ENCODE measurements around the gene SFT2D2. TPM values are rescaled to one million over a fixed set of nuclear protein-coding genes. Genes with fewer than 3 reads are reported as not detected.
A peak's percentile ranks its signal among the peaks of the same experiment; 100 is the strongest.
"Not testable (repeated sequence)": the region's sequence is repeated elsewhere in the genome, so short reads cannot be mapped to it uniquely, and the experiment has no call there.

Gene SFT2D2
- total RNA-seq: 10 to 100 TPM; 50.0 to 52.0 TPM
- polyA plus RNA-seq: 10 to 100 TPM; 33.4 to 48.8 (median 36.7) TPM
- 97.1 to 142 (median 118) reads per million in 6 experiments for total RNA-seq

DNA sequence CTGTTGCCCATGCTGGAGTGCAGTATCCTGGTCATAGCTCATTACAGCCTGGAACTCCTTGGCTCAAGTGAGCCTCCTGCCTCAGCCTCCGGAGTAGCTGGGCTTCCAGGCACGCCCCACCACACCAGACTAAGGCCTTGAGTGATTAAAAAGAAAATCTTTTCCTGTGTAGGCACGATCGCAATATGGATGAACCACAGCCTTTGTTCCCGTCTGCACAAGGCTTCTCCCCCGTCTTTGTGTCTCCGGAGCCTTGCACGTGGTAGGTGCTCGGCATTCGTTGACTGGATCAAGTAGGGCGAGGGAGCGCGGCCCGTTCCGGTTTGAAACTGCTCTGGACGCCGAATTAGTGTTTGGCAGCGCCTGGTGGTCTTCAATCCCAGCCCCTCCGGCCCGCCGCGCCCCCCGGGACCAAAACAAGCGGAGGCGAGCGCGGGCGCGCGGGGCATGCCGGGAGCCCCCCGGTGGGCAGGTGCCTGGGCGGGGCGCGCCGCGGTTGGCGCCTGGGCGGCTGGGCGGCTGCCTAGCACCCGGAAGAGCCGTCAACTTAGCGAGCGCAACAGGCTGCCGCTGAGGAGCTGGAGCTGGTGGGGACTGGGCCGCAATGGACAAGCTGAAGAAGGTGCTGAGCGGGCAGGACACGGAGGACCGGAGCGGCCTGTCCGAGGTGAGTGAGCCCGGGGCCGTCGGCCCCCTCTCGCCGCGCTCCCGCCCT is at the start of gene SFT2D2:
TSS of gene SFT2D2 (plus strand) at position 529 of the 715 bp plus-strand sequence. CDS start at position 605, 76 bp downstream.
- POLR2A ChIA-PET: interaction anchor here (1.1 to 1.9 kb wide), 5 partner anchors 9 to 290 kb away, joined by 3 to 9 read pairs (median 6); partner anchors contain the start of gene TIPRL
- Mint-ChIP-seq H3K27ac (peak within 1 kb of the TSS; percentile 86 to 96 (median 94)), H3K27me3 (peaks cover 0 to 6% (median 2%) of the 10 kb centered on the region in 5 donors), H3K36me3 (peaks cover 0 to 9% (median 0%) of the 10 kb centered on the region in 3 donors), H3K4me3 (peak within 1 kb of the TSS; percentile 80 to 98 (median 95)), H3K4me1 (peaks cover 17 to 54% (median 50%) of the 10 kb centered on the region in 4 donors), H3K9me3 (peaks cover 0 to 3% (median 0%) of the 10 kb centered on the region in 9 donors)
- peak; percentile 97 to 99 for ATAC-seq
- DNase-seq: peak; percentile 65 to 85 (median 78)

DNA sequence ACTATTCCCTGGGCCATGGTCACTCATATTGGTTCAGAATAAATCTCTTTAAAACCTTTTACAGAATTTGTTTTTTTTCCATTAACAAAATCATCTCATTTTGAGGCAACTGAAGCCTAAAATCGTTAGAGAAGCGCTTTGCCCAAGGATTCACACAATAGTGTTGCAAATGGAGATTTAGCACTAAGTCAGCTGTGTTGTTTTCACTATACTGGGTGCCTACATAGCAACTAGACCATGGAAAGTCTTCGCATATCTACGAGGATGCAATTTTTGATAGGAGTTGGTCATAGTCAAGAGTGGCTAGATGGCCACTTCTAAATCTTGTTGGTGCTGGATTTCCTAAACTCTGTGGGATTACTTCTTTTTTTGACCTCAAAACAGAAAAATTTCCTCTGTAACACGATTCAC is 47.6 kb upstream of the SFT2D2 start:
- peak overlapping the region in 1 of 10 donors; percentile 63 for H3K4me3 Mint-ChIP-seq

DNA sequence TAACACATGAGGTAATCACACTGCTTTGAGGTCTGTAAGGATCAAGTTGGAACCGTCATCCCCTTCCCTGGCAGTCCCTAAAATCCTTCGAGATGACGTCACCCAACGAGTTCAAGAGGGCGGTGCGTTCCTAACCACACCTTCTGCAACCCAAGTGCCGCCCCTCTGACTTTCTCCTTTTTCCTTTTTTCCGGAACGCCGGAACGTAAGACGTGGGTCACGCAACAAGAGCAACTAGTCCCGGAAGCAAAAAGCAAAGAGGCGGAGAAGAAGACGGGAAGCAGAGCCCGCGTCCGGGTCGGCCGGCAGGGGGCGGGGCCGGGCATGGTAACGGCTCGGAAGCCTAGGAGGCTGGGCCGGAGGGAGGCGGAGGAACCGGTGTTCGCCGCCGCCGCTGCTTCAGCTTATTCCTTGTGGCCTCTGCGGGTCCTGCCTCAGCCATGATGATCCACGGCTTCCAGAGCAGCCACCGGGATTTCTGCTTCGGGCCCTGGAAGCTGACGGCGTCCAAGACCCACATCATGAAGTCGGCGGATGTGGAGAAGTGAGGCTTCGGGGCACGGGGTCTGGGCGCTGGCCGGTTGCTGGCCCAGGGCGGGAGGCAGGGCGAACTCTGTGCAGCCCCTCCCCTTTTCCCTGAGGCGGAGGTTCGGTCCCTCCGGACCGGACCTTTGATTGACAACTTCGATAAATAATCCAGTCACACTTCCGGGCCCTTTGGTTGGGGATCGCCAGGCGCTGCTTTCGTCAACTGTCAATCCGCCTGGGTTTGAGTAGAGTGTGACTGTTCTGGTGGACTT is 47.0 kb upstream of the SFT2D2 start, which contains the start of gene TIPRL:
TSS of gene TIPRL (plus strand) at position 325 of the 800 bp plus-strand sequence. CDS start at position 441, 116 bp downstream.
- POLR2A ChIA-PET: interaction anchor here (1.1 to 1.4 kb wide), 2 partner anchors 46 to 243 kb away, joined by 3 to 4 read pairs; no protein-coding TSS in a partner anchor
- DNase-seq: peak; percentile 89 to 95 (median 92)
- ATAC-seq: peak; percentile 87 to 93
- Mint-ChIP-seq H3K27ac (no peak within 1 kb of the TSS), H3K9me3 (no peaks in the 10 kb centered on the region), H3K27me3 (peaks cover 0 to 5% (median 3%) of the 10 kb centered on the region in 5 donors), H3K4me3 (peak within 1 kb of the TSS in 2 of 10 donors; percentile 18 to 63), H3K4me1 (peaks cover 3 to 13% (median 9%) of the 10 kb centered on the region in 4 donors), H3K36me3 (peaks cover 0 to 4% (median under 1%) of the 10 kb centered on the region in 3 donors)

More for the DNA sequence above, 47.6 kb upstream of the SFT2D2 start:
- Mint-ChIP-seq H3K27me3 (peaks cover 2 to 10% (median 7%) of the 10 kb centered on the region in 5 donors), H3K27ac (no peak overlapping the region), H3K4me1 (peaks cover 0 to 10% (median 7%) of the 10 kb centered on the region in 4 donors), H3K9me3 (no peaks in the 10 kb centered on the region), H3K36me3 (peaks cover 0 to 7% (median under 1%) of the 10 kb centered on the region in 3 donors)
- DNase-seq: no peak
- peak in 1 of 2 donors; percentile 1 for ATAC-seq
- POLR2A ChIA-PET: interaction anchor here (0.6 to 1.1 kb wide), 2 partner anchors 47 to 242 kb away, joined by 3 to 4 read pairs; partner anchors contain the start of gene DCAF6

DNA sequence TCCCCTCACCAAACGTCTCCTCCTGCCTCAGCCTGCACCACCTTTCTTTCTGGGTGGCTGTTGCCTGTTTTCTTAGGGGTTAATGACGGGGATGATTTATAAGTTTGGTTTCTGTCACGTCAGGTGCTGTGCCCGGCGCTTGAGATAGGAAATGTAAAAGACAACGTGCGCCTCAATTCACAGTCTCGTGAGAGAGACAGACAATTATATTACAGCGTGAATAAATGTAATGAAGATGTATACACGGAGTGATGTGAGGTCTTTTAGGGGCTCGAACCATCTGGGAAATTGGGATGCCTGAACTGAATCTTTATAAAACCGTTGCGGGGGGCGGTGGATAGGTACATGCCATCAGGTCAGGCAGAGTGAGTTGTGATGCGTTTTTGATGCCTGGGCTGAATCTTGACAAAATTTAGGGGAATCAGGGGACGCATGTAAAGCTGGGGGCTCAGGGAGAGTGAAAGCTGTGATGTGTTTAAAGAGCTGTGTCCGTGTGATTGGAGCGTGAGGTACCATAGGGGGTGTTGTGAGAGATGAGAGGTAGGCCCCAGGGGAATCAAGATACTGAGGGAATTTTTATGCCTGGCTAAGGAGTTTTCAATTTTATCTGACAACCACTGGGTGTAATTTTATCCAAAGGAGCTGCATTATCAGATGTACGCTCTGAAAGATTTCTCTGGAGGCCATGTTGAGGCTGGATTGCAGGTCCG is 46.2 kb upstream of the SFT2D2 start:
- no peak overlapping the region for H3K27ac Mint-ChIP-seq
- ATAC-seq (no peak), DNase-seq (peak in 1 of 10 donors; percentile 4)
- no peak overlapping the region for H3K4me3 Mint-ChIP-seq
- POLR2A ChIA-PET: interaction anchor here (1.1 to 1.4 kb wide), 2 partner anchors 45 to 244 kb away, joined by 3 to 4 read pairs; no protein-coding TSS in a partner anchor
- H3K36me3 Mint-ChIP-seq: peaks cover 0 to 7% (median 0%) of the 10 kb centered on the region in 3 donors
- peaks cover 6 to 17% (median 11%) of the 10 kb centered on the region in 4 donors for H3K4me1 Mint-ChIP-seq
- no peaks in the 10 kb centered on the region for H3K9me3 Mint-ChIP-seq
- peaks cover 0 to 5% (median 0%) of the 10 kb centered on the region in 5 donors for H3K27me3 Mint-ChIP-seq

- ATAC-seq (no peak), DNase-seq (no peak)
- peaks cover 0 to 3% (median 0%) of the 10 kb centered on the region in 5 donors for H3K27me3 Mint-ChIP-seq
- POLR2A ChIA-PET: interaction anchor here (1.4 kb wide), 1 partner anchor 244 kb away, joined by 3 read pairs; no protein-coding TSS in a partner anchor
- peaks cover 0 to 13% (median 3%) of the 10 kb centered on the region in 3 donors for H3K36me3 Mint-ChIP-seq
- H3K4me3 Mint-ChIP-seq: no peak overlapping the region
- no peak overlapping the region for H3K27ac Mint-ChIP-seq
- no peaks in the 10 kb centered on the region for H3K9me3 Mint-ChIP-seq
- peaks cover 6 to 22% (median 11%) of the 10 kb centered on the region in 4 donors for H3K4me1 Mint-ChIP-seq
Observed at GRCh38 chr1:168180148-168180524, 45.7 kb upstream of the SFT2D2 start.

- Mint-ChIP-seq H3K4me3 (peak overlapping the region in 2 of 10 donors; percentile 4 to 30), H3K36me3 (peaks cover 0 to 23% (median 5%) of the 10 kb centered on the region in 3 donors), H3K4me1 (peaks cover 6 to 25% (median 11%) of the 10 kb centered on the region in 4 donors)
- H3K27me3 Mint-ChIP-seq, ATAC-seq, POLR2A ChIA-PET, H3K9me3 Mint-ChIP-seq, DNase-seq, H3K27ac Mint-ChIP-seq: not testable (repeated sequence)
Observed at GRCh38 chr1:168181063-168181720, 44.6 kb upstream of the SFT2D2 start.

DNA sequence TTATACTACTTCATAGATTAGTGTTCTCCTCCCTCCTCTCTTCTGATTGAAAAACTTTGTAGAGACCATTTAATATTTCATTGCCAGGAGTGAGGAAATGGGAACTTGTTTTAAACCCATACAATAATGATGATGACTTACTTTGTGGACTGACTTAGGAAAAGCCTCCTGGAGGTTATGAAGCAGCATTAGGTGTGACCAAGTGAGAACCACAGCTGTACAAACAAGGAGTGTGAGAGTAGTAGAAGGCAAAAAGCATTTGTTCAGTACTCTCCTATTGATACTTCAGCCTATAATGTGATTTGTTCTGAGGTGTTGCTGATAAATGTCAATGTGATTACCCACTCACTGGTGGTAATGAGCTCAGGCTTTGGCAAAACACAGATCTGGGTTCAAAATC is 38.6 kb upstream of the SFT2D2 start:
- Mint-ChIP-seq H3K27me3 (no peaks in the 10 kb centered on the region), H3K4me1 (peaks cover 10 to 28% (median 20%) of the 10 kb centered on the region in 4 donors), H3K4me3 (no peak overlapping the region), H3K36me3 (peaks cover 8 to 78% (median 30%) of the 10 kb centered on the region in 3 donors), H3K27ac (no peak overlapping the region), H3K9me3 (no peaks in the 10 kb centered on the region)
- POLR2A ChIA-PET: no interaction called here
- ATAC-seq (no peak), DNase-seq (no peak)

- ATAC-seq (no peak), DNase-seq (no peak)
- H3K4me1 Mint-ChIP-seq: peaks cover 11 to 15% (median 12%) of the 10 kb centered on the region in 4 donors
- no peaks in the 10 kb centered on the region for H3K9me3 Mint-ChIP-seq
- no peaks in the 10 kb centered on the region for H3K27me3 Mint-ChIP-seq
- H3K36me3 Mint-ChIP-seq: peaks cover 16 to 88% (median 41%) of the 10 kb centered on the region in 3 donors
- no peak overlapping the region for H3K4me3 Mint-ChIP-seq
- POLR2A ChIA-PET: no interaction called here
- peak overlapping the region in 1 of 10 donors; percentile 84 for H3K27ac Mint-ChIP-seq
Observed at GRCh38 chr1:168190403-168190802, 35.4 kb upstream of the SFT2D2 start.

GRCh38 chr1:168195199-168196135 is 30.3 kb upstream of the SFT2D2 start:
- H3K4me1 Mint-ChIP-seq: peaks cover 2 to 12% (median 5%) of the 10 kb centered on the region in 4 donors
- no peaks in the 10 kb centered on the region for H3K27me3 Mint-ChIP-seq
- H3K4me3 Mint-ChIP-seq: no peak overlapping the region
- no peaks in the 10 kb centered on the region for H3K9me3 Mint-ChIP-seq
- DNase-seq (no peak), ATAC-seq (no peak)
- POLR2A ChIA-PET: no interaction called here
- peaks cover 17 to 77% (median 46%) of the 10 kb centered on the region in 3 donors for H3K36me3 Mint-ChIP-seq
- H3K27ac Mint-ChIP-seq: peak overlapping the region in 2 of 10 donors; percentile 7 to 64

- Mint-ChIP-seq H3K36me3 (peaks cover 30 to 78% (median 59%) of the 10 kb centered on the region in 3 donors), H3K4me1 (peaks cover 0 to 8% (median 4%) of the 10 kb centered on the region in 4 donors), H3K4me3 (no peak overlapping the region), H3K27ac (peak overlapping the region in 1 of 10 donors; percentile 5), H3K9me3 (peaks cover 0 to 8% (median 0%) of the 10 kb centered on the region in 9 donors), H3K27me3 (no peaks in the 10 kb centered on the region)
- POLR2A ChIA-PET: no interaction called here
- DNase-seq: no peak
- ATAC-seq: no peak
Observed at GRCh38 chr1:168199056-168199455, 26.7 kb upstream of the SFT2D2 start.

Data from naive thymus-derived CD8-positive, alpha-beta T cell (primary cell).